ENCODE measurements around the gene SYNJ2.

The SYNJ2 gene

GRCh38 chr6:158081657-158081935 lies 99.9 kb downstream of the SYNJ2 start:
- no peak for DNase-seq (ENCODE audit: low spot score)

GRCh38 chr6:158083455-158084325 lies 102.0 kb downstream of the SYNJ2 start:
- no peak for DNase-seq (ENCODE audit: low spot score)

- no peak for DNase-seq (ENCODE audit: low spot score)
Measured at GRCh38 chr6:158085261-158086053, 103.8 kb downstream of the SYNJ2 start.

GRCh38 chr6:158086054-158086503 lies 104.4 kb downstream of the SYNJ2 start:
- no peak for DNase-seq (ENCODE audit: low spot score)

GRCh38 chr6:158086504-158087223 lies 105.0 kb downstream of the SYNJ2 start:
- DNase-seq (ENCODE audit: low spot score) = no peak

GRCh38 chr6:158087224-158087867 lies 105.7 kb downstream of the SYNJ2 start:
- DNase-seq (ENCODE audit: low spot score) = no peak

- no peak for DNase-seq (ENCODE audit: low spot score)
Measured at GRCh38 chr6:158092806-158093205, 111.1 kb downstream of the SYNJ2 start.

- no peak for DNase-seq (ENCODE audit: low spot score)
Measured at GRCh38 chr6:158095031-158095430, 113.4 kb downstream of the SYNJ2 start.

- no peak for DNase-seq (ENCODE audit: low spot score)
Measured at GRCh38 chr6:158095671-158096070, 114.0 kb downstream of the SYNJ2 start.

GRCh38 chr6:158103228-158103627 lies 121.6 kb downstream of the SYNJ2 start:
- no peak for DNase-seq (ENCODE audit: low spot score)

- no peak for DNase-seq (ENCODE audit: low spot score)
Measured at GRCh38 chr6:158104696-158105095, 123.0 kb downstream of the SYNJ2 start.

- DNase-seq (ENCODE audit: low spot score) = no peak
Measured at GRCh38 chr6:158109748-158110147, 128.1 kb downstream of the SYNJ2 start.

GRCh38 chr6:158110986-158111385 lies 129.3 kb downstream of the SYNJ2 start:
- DNase-seq (ENCODE audit: low spot score) = no peak

GRCh38 chr6:158111987-158112386 lies 130.3 kb downstream of the SYNJ2 start:
- no peak for DNase-seq (ENCODE audit: low spot score)

- DNase-seq (ENCODE audit: low spot score) = no peak
Measured at GRCh38 chr6:158113802-158114201, 132.1 kb downstream of the SYNJ2 start.

- DNase-seq (ENCODE audit: low spot score) = no peak
Measured at GRCh38 chr6:158115102-158115501, 133.4 kb downstream of the SYNJ2 start.

- DNase-seq (ENCODE audit: low spot score) = no peak
Measured at GRCh38 chr6:158115508-158115907, 133.8 kb downstream of the SYNJ2 start.

- no peak for DNase-seq (ENCODE audit: low spot score)
Measured at GRCh38 chr6:158118886-158119285, 137.2 kb downstream of the SYNJ2 start.

- no peak for DNase-seq (ENCODE audit: low spot score)
Measured at GRCh38 chr6:158121335-158121734, 139.7 kb downstream of the SYNJ2 start.

GRCh38 chr6:158122048-158122447 lies 140.4 kb downstream of the SYNJ2 start:
- no peak for DNase-seq (ENCODE audit: low spot score)

- DNase-seq (ENCODE audit: low spot score) = no peak
Measured at GRCh38 chr6:158124288-158124687, 142.6 kb downstream of the SYNJ2 start.

GRCh38 chr6:158125271-158125670 lies 143.6 kb downstream of the SYNJ2 start:
- DNase-seq (ENCODE audit: low spot score) = no peak
